HT-29 (cell line): Measurements from ENCODE around the gene ZNF750. TPM values are rescaled to one million over a fixed set of nuclear protein-coding genes. Genes with fewer than 3 reads are reported as not detected.

Source experiments
- DNase-seq: peaks from one replicate; pipeline ENCODE4 v3.0.0-alpha.2; 2015; ENCODE audit warnings: low spot score
- total RNA-seq: library from RNA; depleted of rRNA; stranded (reverse); fragments of >200 nt; shearing (Covaris generic); gene quantifications from 2 replicates; pipeline ENCODE4 v1.2.3, GENCODE V29; 2014

ZNF750 gene
- total RNA-seq, 1 experiment from 2014 or later: 0.05 TPM

- no peak for DNase-seq
Observed at GRCh38 chr17:82872591-82873520, 33.0 kb upstream of the ZNF750 start.

GRCh38 chr17:82871776-82872561 is 32.1 kb upstream of the ZNF750 start:
- DNase-seq: no peak

GRCh38 chr17:82871056-82871775 is 31.4 kb upstream of the ZNF750 start:
- no peak for DNase-seq

GRCh38 chr17:82870541-82870940 is 30.7 kb upstream of the ZNF750 start:
- DNase-seq: no peak

- DNase-seq: no peak
Observed at GRCh38 chr17:82870091-82870491, 30.3 kb upstream of the ZNF750 start.

- no peak for DNase-seq
Observed at GRCh38 chr17:82869536-82869935, 29.7 kb upstream of the ZNF750 start.

- no peak for DNase-seq
Observed at GRCh38 chr17:82868715-82869131, 28.9 kb upstream of the ZNF750 start.

GRCh38 chr17:82867763-82868325 is 28.0 kb upstream of the ZNF750 start:
- no peak for DNase-seq

- DNase-seq: no peak
Observed at GRCh38 chr17:82866590-82867191, 26.9 kb upstream of the ZNF750 start.

GRCh38 chr17:82865774-82866395 is 26.1 kb upstream of the ZNF750 start:
- no peak for DNase-seq

- DNase-seq: no peak
Observed at GRCh38 chr17:82865274-82865673, 25.5 kb upstream of the ZNF750 start.

GRCh38 chr17:82864713-82865248 is 25.0 kb upstream of the ZNF750 start:
- no peak for DNase-seq

- DNase-seq: peak; percentile 30
Observed at GRCh38 chr17:82863941-82864712, 24.3 kb upstream of the ZNF750 start.

- DNase-seq: no peak
Observed at GRCh38 chr17:82863383-82863940, 23.6 kb upstream of the ZNF750 start.

- DNase-seq: no peak
Observed at GRCh38 chr17:82862737-82863382, 23.0 kb upstream of the ZNF750 start.

GRCh38 chr17:82862191-82862590 is 22.4 kb upstream of the ZNF750 start:
- no peak for DNase-seq

GRCh38 chr17:82861393-82861775 is 21.6 kb upstream of the ZNF750 start:
- no peak for DNase-seq

GRCh38 chr17:82860606-82861392 is 21.0 kb upstream of the ZNF750 start:
- no peak for DNase-seq
